GM19397 (cell line): ENCODE data around the gene SERPINA10.
"Not testable (repeated sequence)": the region's sequence is repeated elsewhere in the genome, so short reads cannot be mapped to it uniquely, and the experiment has no call there.

Experiments
- ATAC-seq: cut with Tn5 transposase; IDR thresholded peaks from one replicate; pipeline ENCODE4 v1.9.1; 2021; ENCODE audit warnings: mild to moderate bottlenecking, moderate library complexity; ENCODE audit not compliant: unreplicated experiment

The SERPINA10 gene

DNA sequence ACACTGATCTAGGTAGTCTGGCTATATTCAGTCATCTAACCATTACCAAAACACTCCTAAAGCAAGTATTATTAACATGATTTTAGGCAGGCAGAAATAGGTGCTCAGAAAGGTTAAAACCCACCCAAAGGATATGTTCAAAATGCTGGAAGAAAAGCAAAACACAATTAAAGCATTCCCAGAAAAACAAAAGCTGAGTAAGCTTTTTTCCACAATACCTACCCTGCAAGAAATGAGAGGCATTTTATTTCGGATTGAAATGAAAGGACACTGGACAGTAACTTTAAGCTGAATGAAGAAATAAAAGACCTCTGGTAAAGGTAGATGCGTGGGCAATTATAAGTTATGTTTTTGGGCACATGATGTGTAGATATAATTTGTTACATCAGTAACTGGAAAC, 21.8 kb upstream of the SERPINA10 start:
- ATAC-seq: no peak

DNA sequence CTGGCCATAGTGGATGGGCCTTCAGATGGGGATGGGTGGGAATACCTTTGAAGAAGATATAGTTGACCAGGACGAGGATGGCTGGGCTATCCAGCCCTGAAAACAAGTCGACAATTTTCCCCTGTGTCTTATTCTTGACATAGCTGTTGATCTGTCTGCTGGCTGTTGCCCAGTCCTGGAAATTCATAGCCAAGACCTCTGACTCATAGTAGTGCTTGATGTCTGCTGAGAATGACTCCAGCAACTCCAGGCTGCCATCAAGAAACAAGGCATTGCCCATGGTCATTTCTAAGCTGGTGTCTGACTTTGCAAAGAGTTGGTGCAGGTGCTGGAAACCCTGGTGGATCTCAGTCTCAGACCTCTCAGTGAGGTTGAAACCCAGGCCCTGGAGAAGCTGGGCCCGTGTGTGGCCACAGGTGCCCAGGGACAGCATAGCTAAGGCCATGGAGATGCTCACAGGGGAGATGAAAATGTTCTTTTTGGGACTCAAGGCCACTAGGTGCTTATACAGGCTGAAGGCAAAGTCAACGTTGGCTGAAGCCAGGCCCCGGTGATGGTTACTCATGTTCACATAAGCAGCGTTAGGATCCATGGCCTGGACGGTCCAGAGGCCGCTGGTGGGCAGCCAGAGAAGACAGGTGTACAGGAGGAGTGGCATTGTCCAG, 21.1 kb upstream of the SERPINA10 start:
- ATAC-seq: no peak

GRCh38 chr14:94312481-94313246, 19.6 kb upstream of the SERPINA10 start:
- ATAC-seq: no peak

- ATAC-seq: no peak
These were observed 17.2 kb upstream of the SERPINA10 start for GRCh38 chr14:94310248-94310647.

DNA sequence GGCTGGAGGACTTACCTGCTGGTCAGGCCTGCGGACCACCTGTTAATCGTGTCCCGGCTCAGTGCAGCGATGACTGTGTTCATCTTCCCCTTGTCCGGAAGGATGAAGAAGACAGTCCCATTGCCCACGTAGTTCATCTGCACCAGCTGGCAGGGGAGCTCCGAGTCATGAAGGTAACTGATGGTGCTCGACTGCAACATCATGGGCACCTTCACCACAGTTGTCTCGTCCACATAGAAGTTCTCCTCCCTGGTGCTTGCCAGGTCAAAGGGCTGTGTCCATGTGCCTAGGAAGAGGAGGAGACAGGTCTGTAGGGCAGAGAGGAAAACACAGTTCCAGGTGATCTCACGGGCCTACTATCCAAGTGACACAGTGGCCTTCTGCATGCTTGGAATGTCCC, 16.7 kb upstream of the SERPINA10 start:
- ATAC-seq: no peak

GRCh38 chr14:94307410-94307992, 14.4 kb upstream of the SERPINA10 start:
- ATAC-seq: no peak

DNA sequence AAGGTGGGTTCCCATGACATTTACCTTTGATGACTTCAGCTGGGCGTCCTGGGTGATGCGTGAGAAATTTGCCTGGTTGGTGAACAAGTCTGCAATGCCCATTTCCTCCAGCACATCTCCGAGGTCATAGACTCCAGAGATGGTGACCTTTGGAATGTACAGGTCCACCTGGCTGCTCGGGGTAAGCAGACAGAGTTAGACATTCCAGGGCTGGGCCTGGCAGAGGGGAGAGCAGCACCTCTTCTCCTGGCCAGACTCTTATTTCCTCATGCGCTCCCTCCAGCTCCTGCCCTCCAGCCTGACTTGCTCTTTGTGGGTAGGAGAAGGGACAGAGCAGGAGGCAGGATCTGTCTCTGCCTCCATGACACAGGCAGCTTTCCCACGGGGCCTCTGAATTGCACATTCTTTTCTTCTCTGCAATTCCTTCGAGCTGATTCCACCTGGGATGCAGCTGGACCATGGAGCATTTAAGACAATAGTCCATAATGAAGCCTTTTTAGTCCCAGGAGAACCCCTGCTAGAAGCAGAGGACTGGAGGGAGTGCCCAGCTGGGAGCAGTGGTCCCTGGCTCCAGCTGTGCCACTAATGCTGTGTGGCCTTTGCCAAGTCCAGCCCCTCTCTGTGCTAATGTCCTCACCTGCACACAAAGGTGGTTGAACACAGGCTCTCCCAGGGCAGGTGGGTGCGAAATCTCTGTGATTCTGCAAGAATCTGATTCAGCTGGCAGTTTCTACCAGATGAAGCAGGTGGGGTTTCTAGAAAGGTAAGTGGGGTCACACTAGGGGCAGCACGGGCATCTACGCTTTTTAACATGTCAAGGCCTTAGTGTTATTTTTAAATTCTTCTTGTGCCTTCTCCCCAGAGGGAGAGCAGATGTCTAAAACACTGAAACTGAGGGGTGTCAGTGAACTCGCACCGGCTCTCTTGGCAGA, 13.2 kb upstream of the SERPINA10 start:
- no peak for ATAC-seq

DNA sequence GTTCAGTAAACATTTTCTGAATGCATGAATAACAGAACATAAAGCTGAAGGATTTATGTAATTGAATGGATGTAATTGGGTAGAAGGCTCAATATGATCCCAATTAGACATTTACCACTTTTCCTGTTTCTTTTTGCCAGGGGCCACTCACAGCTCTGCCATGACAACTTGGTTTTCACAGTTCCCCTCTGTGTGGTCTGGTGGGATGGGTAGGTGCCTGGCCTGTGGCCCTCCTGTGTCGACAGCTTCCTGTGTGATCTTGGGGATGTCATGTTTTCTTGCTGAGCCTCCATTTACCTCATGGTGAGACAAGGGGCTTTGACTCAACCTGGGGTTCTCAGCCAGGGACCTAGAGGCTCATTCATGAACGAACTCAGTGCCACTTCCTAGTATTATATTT, 12.6 kb upstream of the SERPINA10 start:
- no peak for ATAC-seq

GRCh38 chr14:94304243-94304642, 11.2 kb upstream of the SERPINA10 start:
- no peak for ATAC-seq

DNA sequence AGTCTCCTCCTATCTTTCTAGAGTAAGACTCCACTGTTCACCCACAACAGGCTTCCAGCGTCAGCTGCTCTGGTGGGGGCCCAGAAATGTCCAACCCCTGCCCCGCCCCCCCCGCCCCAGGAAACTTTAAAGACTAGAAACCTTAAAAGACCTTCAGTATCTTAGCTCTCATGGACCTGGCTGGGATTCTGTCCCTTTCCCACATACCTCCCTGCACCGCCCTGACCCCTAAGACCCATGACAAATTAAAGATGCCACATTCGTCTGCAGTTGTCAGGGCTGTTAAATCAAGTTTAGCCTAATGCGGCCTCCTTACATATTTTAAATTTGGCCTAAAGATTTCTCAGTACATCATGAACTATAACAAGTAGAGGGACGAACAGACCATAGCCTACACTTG, 10.0 kb upstream of the SERPINA10 start:
- ATAC-seq: no peak

- ATAC-seq: no peak
These were observed 5.1 kb upstream of the SERPINA10 start for GRCh38 chr14:94298130-94298529.

- not testable (repeated sequence) for ATAC-seq
These were observed 3.1 kb upstream of the SERPINA10 start for GRCh38 chr14:94296181-94296545.

DNA sequence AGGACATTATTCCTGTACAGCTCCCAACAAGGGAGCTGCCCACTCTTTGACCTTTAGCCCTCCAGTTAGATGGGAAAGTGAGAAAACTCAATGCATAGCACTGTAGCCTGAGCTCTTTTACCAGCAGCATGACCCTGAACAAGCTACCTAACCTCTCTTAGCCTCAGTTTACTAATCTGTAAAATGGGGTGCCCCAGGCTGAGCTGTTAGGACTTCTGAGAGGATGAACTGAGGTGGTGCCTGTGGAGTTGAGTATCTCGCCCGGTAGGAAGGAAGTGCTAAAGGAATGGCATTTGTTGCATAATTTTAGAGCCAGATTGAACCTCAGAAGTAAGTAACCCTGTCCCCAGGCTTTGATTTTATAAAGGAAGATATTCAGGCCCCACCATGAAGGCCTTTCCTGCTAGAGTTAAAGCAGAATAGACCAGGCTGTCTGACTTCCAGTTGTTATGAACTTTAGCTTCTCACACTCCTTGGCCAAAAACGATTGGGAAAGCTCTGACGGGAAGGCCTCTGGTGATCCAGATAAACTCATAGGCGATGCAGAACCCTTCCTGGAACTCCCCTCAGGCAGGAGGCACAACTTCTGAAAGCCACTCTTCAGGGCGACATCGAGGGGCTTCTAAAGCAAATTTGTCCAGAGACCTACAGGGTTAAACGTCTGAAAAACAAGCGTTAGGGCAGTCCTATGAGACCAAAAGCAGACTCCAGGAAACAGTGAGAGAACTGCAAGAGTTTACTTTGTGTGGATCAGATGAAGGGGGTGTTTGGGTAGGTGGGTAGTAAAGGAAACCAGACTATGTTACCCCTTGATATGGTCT, 2.5 kb upstream of the SERPINA10 start:
- no peak for ATAC-seq

- no peak for ATAC-seq
These were observed 483 bp upstream of the SERPINA10 start for GRCh38 chr14:94293578-94293924.

DNA sequence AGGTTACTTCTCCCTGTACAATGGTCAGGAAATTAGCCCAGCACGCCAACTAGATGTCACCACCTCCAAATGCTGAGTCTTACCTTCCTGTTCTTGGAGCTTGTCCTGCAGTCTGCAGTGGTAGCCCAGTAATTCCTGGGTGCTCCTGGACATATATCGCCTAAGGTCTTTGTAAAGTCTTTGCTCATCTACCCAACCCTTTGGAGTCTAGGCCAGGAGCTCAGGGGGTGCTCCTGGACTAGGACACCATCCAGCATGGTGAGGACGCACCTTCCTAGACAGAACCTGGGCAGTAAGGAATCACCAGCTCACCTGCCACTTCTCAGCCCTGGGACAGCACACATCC, 569 bp downstream of the SERPINA10 start:
- no peak for ATAC-seq

- ATAC-seq: no peak
These were observed 1.1 kb downstream of the SERPINA10 start for GRCh38 chr14:94291906-94292525.

- ATAC-seq: no peak
These were observed 1.7 kb downstream of the SERPINA10 start for GRCh38 chr14:94291159-94291905.

GRCh38 chr14:94290197-94290596, 2.9 kb downstream of the SERPINA10 start:
- ATAC-seq: no peak
